ENCODE data around the gene AIF1.
A peak's percentile ranks its signal among the peaks of the same experiment; 100 is the strongest.

Gene AIF1

DNA sequence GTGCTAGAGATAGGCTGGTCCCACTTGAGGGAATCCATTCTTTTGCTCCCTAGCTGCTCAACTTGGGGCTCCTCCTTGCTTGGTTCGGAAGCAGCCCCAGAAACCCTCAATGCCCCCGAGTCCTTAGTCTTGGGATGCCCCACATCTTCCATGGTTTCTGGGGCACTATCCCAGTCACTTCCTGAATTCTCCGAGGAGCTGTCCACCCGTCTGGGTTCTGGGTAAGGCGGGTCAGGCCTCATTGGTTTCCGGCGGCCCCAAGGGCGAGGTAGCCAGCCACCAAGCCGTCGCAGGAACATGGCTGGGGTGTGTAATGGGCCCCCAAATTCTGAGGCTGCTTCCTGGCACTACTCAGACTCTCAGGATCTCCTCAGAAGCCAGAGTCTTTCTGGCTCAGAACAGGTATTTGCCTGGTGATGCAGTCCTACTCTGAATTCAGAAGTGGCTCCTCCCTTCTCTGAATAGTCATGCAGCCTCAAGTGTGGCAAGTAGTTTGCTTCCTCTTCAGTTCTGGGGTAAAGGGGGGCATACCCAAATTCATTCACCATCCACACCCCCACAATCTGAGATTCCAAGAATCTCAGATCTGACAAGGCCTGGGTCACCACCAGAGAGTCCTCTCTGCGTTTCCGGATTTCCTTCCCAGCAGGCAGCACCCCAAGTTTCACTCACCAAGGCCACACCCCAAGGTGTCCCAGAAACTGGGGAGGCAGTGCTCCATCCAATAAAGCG, 44.8 kb downstream of the AIF1 start:
- no peaks in the 10 kb centered on the region for H3K27me3 ChIP-seq
- H3K9me3 ChIP-seq, result no peaks in the 10 kb centered on the region
- peaks cover 60 to 75% of the 10 kb centered on the region in 2 experiments for H3K4me1 ChIP-seq (ENCODE audit: control insufficient read depth in 1 of 2, insufficient read depth in 1 of 2, low read depth in 1 of 2, low read length in 1 of 2)
- H3K4me3 ChIP-seq (ENCODE audit: low read depth in 1 of 2, low read length in 1 of 2), result peak overlapping the region; percentile 77 to 92
- peaks cover 51% of the 10 kb centered on the region for H3K36me3 ChIP-seq
- TF ChIP-seq, protein P1, sequence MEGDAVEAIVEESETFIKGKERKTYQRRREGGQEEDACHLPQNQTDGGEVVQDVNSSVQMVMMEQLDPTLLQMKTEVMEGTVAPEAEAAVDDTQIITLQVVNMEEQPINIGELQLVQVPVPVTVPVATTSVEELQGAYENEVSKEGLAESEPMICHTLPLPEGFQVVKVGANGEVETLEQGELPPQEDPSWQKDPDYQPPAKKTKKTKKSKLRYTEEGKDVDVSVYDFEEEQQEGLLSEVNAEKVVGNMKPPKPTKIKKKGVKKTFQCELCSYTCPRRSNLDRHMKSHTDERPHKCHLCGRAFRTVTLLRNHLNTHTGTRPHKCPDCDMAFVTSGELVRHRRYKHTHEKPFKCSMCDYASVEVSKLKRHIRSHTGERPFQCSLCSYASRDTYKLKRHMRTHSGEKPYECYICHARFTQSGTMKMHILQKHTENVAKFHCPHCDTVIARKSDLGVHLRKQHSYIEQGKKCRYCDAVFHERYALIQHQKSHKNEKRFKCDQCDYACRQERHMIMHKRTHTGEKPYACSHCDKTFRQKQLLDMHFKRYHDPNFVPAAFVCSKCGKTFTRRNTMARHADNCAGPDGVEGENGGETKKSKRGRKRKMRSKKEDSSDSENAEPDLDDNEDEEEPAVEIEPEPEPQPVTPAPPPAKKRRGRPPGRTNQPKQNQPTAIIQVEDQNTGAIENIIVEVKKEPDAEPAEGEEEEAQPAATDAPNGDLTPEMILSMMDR (IDR thresholded peaks at IDR 0.05), result no peak
- peak overlapping the region; percentile 92 for H3K27ac ChIP-seq

DNA sequence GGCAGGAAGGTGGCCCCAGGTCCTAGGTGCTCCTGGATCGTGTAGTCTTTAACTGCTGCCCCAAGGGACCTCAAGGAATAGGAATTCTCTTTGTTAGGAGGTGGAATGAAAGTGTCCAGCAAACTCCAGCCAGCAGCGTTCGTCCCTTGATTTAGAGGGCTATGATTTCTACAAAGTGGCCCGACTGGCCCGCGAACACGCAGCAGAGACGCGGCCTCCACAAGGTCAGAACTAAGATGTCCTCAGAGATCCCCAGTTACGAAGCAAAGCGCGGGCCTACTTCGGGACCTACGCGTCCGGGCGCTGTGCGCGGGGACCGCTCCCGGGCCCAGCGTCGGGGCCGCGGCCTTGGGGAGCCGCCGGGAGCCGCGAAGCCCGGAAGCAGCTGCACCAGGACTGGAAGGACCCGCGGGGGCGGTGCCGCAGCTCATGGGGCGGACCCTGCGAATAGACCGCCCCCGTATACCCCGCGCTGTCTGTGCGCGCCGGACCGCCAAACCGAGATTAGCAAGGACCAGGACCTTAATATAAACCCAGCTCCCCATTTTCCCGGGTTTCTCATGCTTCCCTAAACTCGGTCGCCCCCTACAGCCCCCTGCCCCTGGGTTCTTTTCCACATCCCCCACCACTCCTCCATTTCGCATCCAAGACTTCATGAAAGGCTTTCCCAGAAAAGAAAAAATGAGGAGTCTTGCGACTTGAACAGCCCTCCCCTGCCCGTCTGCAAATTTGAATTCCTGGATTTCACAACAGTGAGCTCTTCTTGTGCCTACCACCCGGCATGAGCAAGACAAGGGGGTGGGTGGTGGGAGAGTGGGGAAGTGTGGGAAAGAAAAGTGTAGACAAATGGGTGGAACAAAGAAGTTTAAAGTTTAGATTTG, 45.6 kb downstream of the AIF1 start, which contains the start of gene C6orf47:
C6orf47 (minus strand) TSS at position 398 of the 881 bp plus-strand sequence. CDS start 831 bp downstream, outside the sequence.
- TF ChIP-seq, protein P1 (IDR thresholded peaks at IDR 0.05), result no peak
- Histone ChIP-seq H3K27ac (peak within 1 kb of the TSS; percentile 92), H3K36me3 (peaks cover 43% of the 10 kb centered on the region), H3K4me3 (ENCODE audit: low read depth in 1 of 2, low read length in 1 of 2) (peak within 1 kb of the TSS; percentile 77 to 92), H3K9me3 (no peaks in the 10 kb centered on the region), H3K4me1 (ENCODE audit: control insufficient read depth in 1 of 2, insufficient read depth in 1 of 2, low read depth in 1 of 2, low read length in 1 of 2) (peaks cover 62 to 81% of the 10 kb centered on the region in 2 experiments), H3K27me3 (no peaks in the 10 kb centered on the region)

DNA sequence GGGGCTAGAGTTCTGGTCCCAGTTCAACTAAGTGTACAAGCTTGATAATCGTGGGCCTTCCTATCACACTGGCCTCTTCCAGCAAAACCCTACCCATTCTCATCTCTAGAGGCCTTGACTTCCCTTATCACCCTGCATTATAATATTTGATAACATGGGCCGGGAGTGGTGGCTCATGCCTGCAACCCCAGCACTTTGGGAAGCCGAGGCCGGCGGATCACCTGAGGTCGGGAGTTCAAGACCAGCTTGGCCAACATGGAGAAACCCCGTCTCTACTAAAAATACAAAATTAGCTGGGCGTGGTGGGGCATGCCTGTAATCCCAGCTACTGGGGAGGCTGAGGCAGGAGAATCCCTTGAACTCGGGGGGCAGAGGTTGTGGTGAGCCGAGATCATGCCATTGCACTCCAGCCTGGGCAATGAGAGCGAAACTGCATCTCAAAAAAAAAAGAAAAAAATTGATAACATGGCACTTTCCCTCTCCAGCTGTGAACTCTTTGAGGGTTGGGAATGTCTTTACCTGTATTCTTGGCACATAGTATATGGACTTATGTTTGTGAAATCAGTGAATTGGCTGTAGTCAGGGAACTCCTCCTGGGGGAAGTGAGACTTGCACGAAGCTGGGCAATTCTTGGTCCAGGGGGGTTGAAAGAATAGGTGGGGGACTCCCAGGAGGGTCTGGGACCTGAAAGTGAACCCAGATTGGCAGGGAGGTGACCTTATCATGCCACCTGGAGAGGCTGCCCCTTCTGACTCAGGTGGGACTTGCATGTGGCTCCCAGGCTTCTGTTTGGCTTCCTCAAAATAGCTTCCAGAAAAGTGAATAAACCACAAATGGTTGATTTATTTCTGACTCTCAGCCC, 46.5 kb downstream of the AIF1 start:
- no peaks in the 10 kb centered on the region for H3K9me3 ChIP-seq
- H3K27me3 ChIP-seq, result no peaks in the 10 kb centered on the region
- H3K27ac ChIP-seq, result peak overlapping the region; percentile 92
- TF ChIP-seq, protein P1 (IDR thresholded peaks at IDR 0.05), result no peak
- peaks cover 34% of the 10 kb centered on the region for H3K36me3 ChIP-seq
- H3K4me3 ChIP-seq (ENCODE audit: low read depth in 1 of 2, low read length in 1 of 2), result peak overlapping the region; percentile 77 to 92
- H3K4me1 ChIP-seq (ENCODE audit: control insufficient read depth in 1 of 2, insufficient read depth in 1 of 2, low read depth in 1 of 2, low read length in 1 of 2), result peaks cover 68 to 83% of the 10 kb centered on the region in 2 experiments

DNA sequence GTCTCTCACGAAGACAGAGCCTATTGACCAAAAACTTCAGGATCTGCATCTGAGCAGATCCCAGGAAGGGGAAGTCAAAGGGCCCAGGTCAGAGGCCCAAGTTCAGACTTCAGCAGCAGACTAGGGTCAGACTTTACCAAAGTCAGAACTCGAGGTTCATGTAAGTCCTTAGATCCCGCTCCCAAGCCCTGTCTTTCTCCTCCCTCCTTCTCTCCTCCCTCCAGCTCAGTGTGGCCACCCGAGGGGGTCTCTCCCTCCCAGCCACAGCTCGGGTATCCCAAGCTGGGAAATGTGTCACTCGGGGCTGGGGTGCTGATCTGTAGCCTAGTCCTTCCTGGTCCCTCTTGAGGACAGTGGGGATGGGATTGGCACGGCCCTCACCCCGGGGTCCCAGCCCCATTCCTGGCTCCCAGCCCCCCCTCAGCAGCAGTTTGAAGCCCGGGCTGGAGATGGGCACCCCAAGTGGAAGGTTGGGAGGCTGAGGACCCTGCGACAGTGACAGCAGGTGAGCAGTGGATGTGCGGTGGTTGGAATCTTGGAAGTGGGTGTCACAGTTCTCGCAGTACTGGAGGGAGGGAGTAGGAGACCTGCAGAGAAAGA, 47.2 kb downstream of the AIF1 start:
- H3K4me1 ChIP-seq (ENCODE audit: control insufficient read depth in 1 of 2, insufficient read depth in 1 of 2, low read depth in 1 of 2, low read length in 1 of 2), result peaks cover 74 to 86% of the 10 kb centered on the region in 2 experiments

More for the DNA sequence above, 47.2 kb downstream of the AIF1 start:
- H3K4me3 ChIP-seq (ENCODE audit: low read depth in 1 of 2, low read length in 1 of 2), result no peak overlapping the region
- H3K9me3 ChIP-seq, result no peaks in the 10 kb centered on the region
- TF ChIP-seq, protein P1 (IDR thresholded peaks at IDR 0.05), result no peak
- no peaks in the 10 kb centered on the region for H3K27me3 ChIP-seq
- peaks cover 35% of the 10 kb centered on the region for H3K36me3 ChIP-seq
- H3K27ac ChIP-seq, result peak overlapping the region; percentile 92
